Renal pelvis (tissue), 4 donors: ENCODE data around the gene IL1RN. TPM values are rescaled to one million over a fixed set of nuclear protein-coding genes. Genes with fewer than 3 reads are reported as not detected.

Experiments used
- DNase-seq: peaks from one replicate; pipeline ENCODE4 v3.0.0-alpha.2; 2013
- polyA plus RNA-seq, 3 donors: library from polyadenylated mRNA; unstranded; fragments of 120-200 nt; gene quantifications; one replicate each; pipeline ENCODE4 v1.2.1, GENCODE V29; 2013; ENCODE audit not compliant: insufficient read length in 3 of 3

Gene IL1RN
- polyA plus RNA-seq, 3 donors = 2.7 to 3.0 (median 2.9) TPM

- DNase-seq = no peak
These were observed 45.5 kb downstream of the IL1RN start for GRCh38 chr2:113172721-113173541.

- no peak for DNase-seq
These were observed 46.4 kb downstream of the IL1RN start, which contains the start of gene PSD4 for GRCh38 chr2:113173542-113174375. Gene PSD4 (plus strand): TSS chr2:113173971. CDS start chr2:113182457, 8,486 bp downstream.

GRCh38 chr2:113174376-113174750 lies 47.0 kb downstream of the IL1RN start:
- DNase-seq = no peak

- no peak for DNase-seq
These were observed 47.7 kb downstream of the IL1RN start for GRCh38 chr2:113175042-113175628.

GRCh38 chr2:113175736-113176695 lies 48.6 kb downstream of the IL1RN start:
- no peak for DNase-seq

DNA sequence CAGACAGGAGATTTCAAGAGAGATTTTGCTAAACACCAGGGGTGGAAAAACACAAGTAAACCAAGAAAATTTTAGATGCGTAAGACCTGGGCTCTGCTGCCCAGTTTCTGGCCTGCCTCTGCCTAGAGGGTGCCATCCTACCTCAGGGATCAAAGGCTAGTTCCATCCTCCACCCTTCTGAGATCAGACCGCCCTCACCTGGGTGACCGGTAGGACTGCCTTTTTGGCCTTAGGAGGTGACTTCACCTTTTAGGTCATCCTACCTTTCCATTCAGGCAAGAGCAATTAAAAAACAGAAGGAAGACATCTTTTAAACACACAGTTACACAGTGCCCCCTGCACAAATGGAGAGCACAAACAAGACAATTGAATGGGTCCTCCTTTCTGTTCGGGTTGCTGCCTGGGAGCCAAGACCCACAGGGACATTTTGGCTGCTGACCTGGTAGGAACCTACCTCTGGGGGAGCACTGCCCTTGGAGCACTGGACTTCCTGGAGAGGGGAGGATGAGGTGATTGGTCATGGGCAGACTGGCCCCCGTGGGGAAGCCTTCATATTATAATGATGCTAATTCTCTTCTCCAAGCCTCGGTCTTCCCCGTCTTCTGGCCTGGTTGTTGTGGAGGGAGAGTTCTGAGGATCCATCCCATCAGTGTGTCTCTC lies 49.4 kb downstream of the IL1RN start:
- no peak for DNase-seq

DNA sequence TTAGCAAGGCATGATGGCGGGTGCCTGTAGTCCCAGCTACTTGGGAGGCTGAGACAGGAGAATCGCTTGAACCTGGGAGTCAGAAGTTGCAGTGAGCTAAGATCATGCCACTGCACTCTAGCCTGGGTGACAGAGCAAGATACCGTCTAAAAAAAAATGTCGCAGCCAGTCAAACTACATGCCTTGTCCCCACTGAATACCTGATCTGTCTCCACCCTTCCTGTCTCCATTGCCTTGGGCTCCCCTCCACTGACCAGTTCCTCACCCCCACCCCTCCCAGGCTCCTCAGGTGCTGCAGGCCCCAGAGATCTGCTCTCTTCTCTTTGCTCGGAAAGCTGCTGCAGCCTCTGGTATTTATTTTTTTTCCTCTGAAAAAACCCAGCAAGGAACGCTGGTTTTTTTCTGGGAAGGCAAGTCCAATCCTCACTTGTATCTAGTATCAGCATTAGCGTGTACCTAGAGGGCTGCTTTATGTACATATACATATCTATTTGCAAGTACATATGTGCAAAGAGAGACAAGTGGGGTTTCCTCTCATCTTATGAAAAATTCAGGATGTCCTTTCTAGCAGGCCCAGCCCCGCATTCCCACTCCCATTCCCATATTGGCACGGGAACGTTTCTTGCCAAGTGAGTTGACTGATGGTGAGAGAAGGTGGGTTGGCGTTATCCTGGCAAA lies 50.8 kb downstream of the IL1RN start:
- no peak for DNase-seq

- DNase-seq = no peak
These were observed 51.5 kb downstream of the IL1RN start for GRCh38 chr2:113178891-113179290.

DNA sequence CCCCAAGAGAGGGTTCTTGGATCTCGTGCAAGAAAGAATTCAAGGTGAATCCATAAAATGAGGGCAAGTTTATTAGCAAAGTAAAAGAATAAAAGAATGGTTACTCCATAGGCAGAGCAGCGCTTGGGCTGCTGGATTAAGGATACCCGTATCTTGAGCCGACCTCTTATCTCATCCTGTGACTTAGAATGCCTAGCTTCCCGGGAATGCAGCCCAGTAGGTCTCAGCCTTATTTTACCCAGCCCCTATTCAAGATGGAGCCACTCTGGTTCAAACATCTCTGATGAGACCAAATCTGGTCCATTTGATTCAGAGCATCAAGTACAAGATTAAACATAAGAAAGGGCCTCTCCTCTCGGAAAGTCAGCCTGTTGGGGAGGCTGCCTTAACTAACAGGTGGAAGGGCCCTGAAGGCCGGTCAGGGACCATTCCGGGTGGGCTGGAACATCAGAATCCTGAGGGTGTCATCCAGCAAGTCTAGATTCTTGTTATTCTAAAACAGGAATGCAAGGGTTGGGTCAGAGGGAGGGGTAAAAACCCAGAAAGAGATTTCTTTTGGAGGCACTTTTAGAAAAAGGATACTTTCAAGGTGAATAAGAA lies 52.1 kb downstream of the IL1RN start:
- DNase-seq = no peak

GRCh38 chr2:113180131-113180946 lies 52.9 kb downstream of the IL1RN start:
- no peak for DNase-seq

DNA sequence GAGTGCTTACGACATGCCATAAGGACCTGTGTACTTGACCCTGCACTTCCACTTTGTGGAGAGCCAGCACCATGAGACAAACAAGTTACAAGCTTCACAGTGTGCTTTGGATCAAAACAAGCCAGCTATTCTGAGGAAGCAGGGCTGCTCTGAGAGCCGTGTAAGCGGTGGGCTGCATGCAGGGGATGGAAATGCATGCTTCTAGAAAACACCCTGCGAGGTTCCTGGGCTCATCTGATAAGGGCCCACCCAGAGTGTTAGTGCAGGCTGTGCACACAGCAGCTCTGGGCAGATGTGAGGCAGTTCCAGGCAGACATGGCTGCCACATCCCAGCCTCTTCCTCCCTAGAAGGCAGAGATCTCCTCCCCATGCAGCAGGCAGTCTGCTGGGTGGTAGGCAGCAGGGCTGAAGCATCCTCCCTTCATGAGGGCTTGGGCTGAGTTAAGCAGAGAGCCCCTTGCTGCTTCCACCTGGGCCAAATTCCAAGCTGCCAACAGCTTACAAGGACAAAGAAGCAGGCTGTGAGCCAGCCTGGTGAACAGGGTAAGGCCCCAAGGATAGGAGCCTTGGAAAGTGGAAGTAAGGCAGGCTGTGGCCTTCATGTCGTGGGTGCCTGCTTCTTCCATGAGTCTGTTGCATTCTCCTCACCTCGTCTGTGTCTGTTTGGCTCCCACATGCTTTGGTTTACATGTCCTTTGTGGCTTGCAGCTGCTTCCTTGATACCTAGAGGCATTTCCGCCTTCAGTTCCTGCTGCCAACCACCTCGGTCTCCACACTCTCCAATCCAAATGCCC lies 54.1 kb downstream of the IL1RN start:
- no peak for DNase-seq

DNA sequence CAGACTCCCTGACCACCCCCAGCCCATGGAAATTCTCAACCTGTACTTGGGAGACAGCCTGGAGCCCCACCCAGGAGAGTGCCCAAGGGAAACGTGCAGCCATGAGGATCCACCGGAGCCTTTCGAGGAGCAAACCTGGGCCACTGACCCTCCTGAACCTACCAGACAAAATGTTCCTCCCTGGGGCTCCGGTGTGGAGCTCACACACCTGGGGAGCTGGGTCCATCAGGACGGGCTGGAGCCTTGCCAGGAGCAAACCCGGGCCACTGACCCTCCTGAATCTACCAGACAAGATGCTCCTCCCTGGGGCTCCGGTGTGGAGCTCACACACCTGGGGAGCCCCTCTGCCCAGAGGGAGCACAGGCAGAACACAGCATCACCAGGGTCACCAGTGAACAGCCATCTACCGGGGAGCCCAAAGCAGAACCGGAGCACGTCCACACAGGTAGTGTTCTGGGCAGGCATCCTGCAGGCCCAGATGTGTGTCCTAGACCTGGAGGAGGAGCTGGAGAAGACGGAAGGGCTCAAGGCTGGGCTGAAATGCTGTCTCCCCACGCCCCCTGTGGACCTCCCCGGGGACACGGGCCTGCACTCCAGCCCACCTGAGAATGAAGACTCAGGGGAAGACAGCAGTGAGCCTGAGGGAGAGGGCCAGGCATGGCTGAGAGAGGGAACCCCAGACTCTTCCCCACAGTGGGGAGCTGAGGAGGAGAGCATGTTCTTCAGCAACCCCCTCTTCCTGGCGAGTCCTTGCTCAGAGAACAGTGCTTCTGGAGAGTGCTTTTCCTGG lies 55.3 kb downstream of the IL1RN start:
- no peak for DNase-seq

GRCh38 chr2:113183264-113183663 lies 55.9 kb downstream of the IL1RN start:
- no peak for DNase-seq
